HepG2 (cell line): ENCODE data around the gene SCO1. TPM values are rescaled to one million over a fixed set of nuclear protein-coding genes. Genes with fewer than 3 reads are reported as not detected.

Source experiments
- ATAC-seq: fragments of 200-7000 bp; cut with Tn5 transposase; 3 replicates; pipeline ENCODE4 v1.9.1; 2020; ENCODE audit warnings: mild to moderate bottlenecking, moderate library complexity
- BruUV-seq: library from RNA; stranded (reverse); fragments of 400-500 nt; replicated peaks from 2 replicates; lab custom pipeline; 2021; lab: Mats Ljungman, UMichigan
- CTCF ChIA-PET: fragments of 300-600 bp; formaldehyde crosslinking; extraction: SDS; loops from one replicate; lab custom pipeline; 2021; ENCODE audit warnings: low total read pairs, inconsistent platforms, low intra/inter-chr PET ratio; lab: Yijun Ruan, JAX
- POLR2A ChIA-PET: fragments of 350-600 bp; sonication (Branson Sonifier 250); formaldehyde crosslinking; loops from one replicate; lab custom pipeline; 2020; ENCODE audit warnings: antibody characterized with exemption, inconsistent platforms; lab: Yijun Ruan, JAX
- DNase-seq: peaks from one replicate; pipeline ENCODE4 v3.0.0-alpha.2; 2015; ENCODE audit warnings: low spot score
- FAIRE-seq: peaks from 3 replicates; lab custom pipeline; 2011; peaks lifted over from hg19 to GRCh38; lab: Jason Lieb, UNC
- H2AFZ ChIP-seq: one replicate; pipeline ENCODE4 v1.6.1; 2011; ENCODE audit warnings: low read length, inconsistent platforms
- H3K27ac ChIP-seq: fragments of 300-600 bp; 3 replicates; pipeline ENCODE4 v1.8.0; 2011; ENCODE audit warnings: mixed run types, mild to moderate bottlenecking, mixed read lengths, low read length, inconsistent platforms; ENCODE audit not compliant: insufficient read depth; ENCODE audit errors: extremely low read length
- H3K27me3 ChIP-seq, 2 experiments: fragments of 200-600 bp in 1 of 2; 2 replicates in 1 of 2; 3 replicates in 1 of 2; pipeline versions ENCODE4 v1.6.0 to v1.8.0; 2011; ENCODE audit warnings: low read length in 2 of 2, mild to moderate bottlenecking in 2 of 2, moderate library complexity in 2 of 2, inconsistent platforms in 1 of 2; ENCODE audit not compliant: insufficient read depth in 2 of 2, control insufficient read depth in 1 of 2
- H3K36me3 ChIP-seq, 2 experiments: fragments of 200-600 bp in 1 of 2; replicated peaks in 1 of 2; 2 replicates in 1 of 2; 3 replicates in 1 of 2; pipeline versions ENCODE4 v1.5.1 to v1.8.0; 2011; ENCODE audit warnings: low read length in 2 of 2, inconsistent platforms in 1 of 2; ENCODE audit not compliant: insufficient read depth in 2 of 2, control insufficient read depth in 1 of 2
- H3K4me1 ChIP-seq: 2 replicates; pipeline ENCODE4 v1.5.1; 2012; ENCODE audit warnings: low read length, inconsistent platforms; ENCODE audit not compliant: insufficient read depth
- H3K4me2 ChIP-seq: 2 replicates; pipeline ENCODE4 v1.6.0; 2011; ENCODE audit warnings: low read depth, low read length, inconsistent platforms
- H3K4me3 ChIP-seq, 3 experiments: fragments of 200-600 bp in 1 of 3; sonication (generic), shearing (Covaris generic) in 1 of 3; replicated peaks in 1 of 3; 2 replicates each; pipeline ENCODE4 v1.5.1; 2011 to 2016; ENCODE audit warnings: low read length in 3 of 3, inconsistent platforms in 2 of 3, low read depth in 2 of 3, mild to moderate bottlenecking in 2 of 3, control low read depth in 1 of 3, mixed read lengths in 1 of 3; ENCODE audit not compliant: insufficient read depth in 1 of 3
- H3K79me2 ChIP-seq: one replicate; pipeline ENCODE4 v1.6.1; 2011; ENCODE audit warnings: low read length, inconsistent platforms; ENCODE audit not compliant: insufficient read depth
- H3K9ac ChIP-seq: 2 replicates; pipeline ENCODE4 v1.6.0; 2011; ENCODE audit warnings: mild to moderate bottlenecking, low read depth, low read length, inconsistent platforms; ENCODE audit not compliant: insufficient read depth
- H3K9me3 ChIP-seq: 2 replicates; pipeline ENCODE4 v1.5.1; 2012; ENCODE audit warnings: mild to moderate bottlenecking, low read length
- H4K20me1 ChIP-seq: 2 replicates; pipeline ENCODE4 v1.6.0; 2011; ENCODE audit warnings: inconsistent platforms, mild to moderate bottlenecking, low read length, moderate library complexity; ENCODE audit not compliant: insufficient read depth
- AGO1 ChIP-seq: fragments of 200-400 bp; formaldehyde crosslinking; IDR thresholded peaks from 2 replicates; pipeline ENCODE4 v1.6.1; 2017; ENCODE audit warnings: mild to moderate bottlenecking, low read depth, low read length, moderate library complexity; ENCODE audit not compliant: poor library complexity, severe bottlenecking
- ATAD3A ChIP-seq: sonication (generic); formaldehyde crosslinking; IDR thresholded peaks from 2 replicates; pipeline ENCODE4 v1.4.0; 2020; ENCODE audit warnings: missing genetic modification reagents
- FOXA1 ChIP-seq, 2 experiments: fragments of 450-650 bp in 1 of 2; sonication (generic) in 1 of 2; formaldehyde crosslinking in 1 of 2; IDR thresholded peaks; 2 replicates each; pipeline versions ENCODE4 v1.4.0 to v1.6.1; 2016 to 2020; ENCODE audit warnings: missing genetic modification reagents in 1 of 2
- MIXL1 ChIP-seq: IDR thresholded peaks from 2 replicates; pipeline ENCODE4 v1.6.1; 2016
- NFKB2 ChIP-seq: sonication (generic); formaldehyde crosslinking; IDR thresholded peaks from 2 replicates; pipeline ENCODE4 v1.4.0; 2020; ENCODE audit warnings: missing genetic modification reagents, borderline replicate concordance
- PAF1 ChIP-seq: IDR thresholded peaks from 2 replicates; pipeline ENCODE4 v1.6.1; 2016; ENCODE audit warnings: missing genetic modification reagents, missing compliant biosample characterization
- PHF5A ChIP-seq: IDR thresholded peaks from one replicate; pipeline ENCODE4 v1.6.1; 2018; ENCODE audit warnings: low read depth, missing genetic modification reagents; ENCODE audit not compliant: unreplicated experiment
- RNF2 ChIP-seq: fragments of 450-650 bp; conservative IDR thresholded peaks from 2 replicates; pipeline ENCODE4 v1.6.1; 2016; ENCODE audit warnings: low read depth
- SMAD3 ChIP-seq: sonication (generic); formaldehyde crosslinking; IDR thresholded peaks from 2 replicates; pipeline ENCODE4 v1.4.0; 2020; ENCODE audit warnings: missing genetic modification reagents
- ZFAT ChIP-seq: sonication (generic); formaldehyde crosslinking; conservative IDR thresholded peaks from 2 replicates; pipeline ENCODE4 v1.8.1; 2023; ENCODE audit warnings: missing genetic modification reagents, inconsistent platforms
- ZNF563 ChIP-seq: sonication (generic); formaldehyde crosslinking; IDR thresholded peaks from 2 replicates; pipeline ENCODE4 v1.8.0; 2022; ENCODE audit warnings: mild to moderate bottlenecking, moderate library complexity, missing genetic modification reagents
- WGBS: methylation state at CpG from one replicate; pipeline ENCODE4 v1.1.6; 2017; ENCODE audit warnings: low lambda C conversion rate; 5-methylcytosine and 5-hydroxymethylcytosine counted together
- in situ Hi-C: cut with HindIII; loops from 2 replicates; pipeline ENCODE4 v1.10.0; 2017; ENCODE audit warnings: low pct_unique_long_range_greater_than_20kb; ENCODE audit not compliant: extremely low pct_ligation_motif_present
- intact Hi-C: fragments of 100-400 bp; cut with micrococcal nuclease; formaldehyde crosslinking; loops from one replicate; pipeline ENCODE4 v1.10.0; 2022; ENCODE audit not compliant: unreplicated experiment
- polyA plus RNA-seq, 8 experiments: library from polyadenylated mRNA; depleted of rRNA in 3 of 8; stranded (reverse) in 7 of 8; unstranded in 1 of 8; fragments of >200 nt; fragmentation: Illumina TruSeq in 4 of 8; extraction: Trizol in 4 of 8; gene quantifications; 2 replicates each; pipeline versions ENCODE4 v1.2.1 to v1.2.3, GENCODE V29; 2011 to 2016; ENCODE audit warnings: low read depth in 4 of 8, missing spikeins in 1 of 8, mixed read lengths in 1 of 8; ENCODE audit not compliant: insufficient read depth in 1 of 8
- total RNA-seq, 5 experiments: library from RNA; depleted of rRNA; stranded (reverse); fragments of >200 nt; fragmentation: Illumina TruSeq; extraction: Trizol; gene quantifications; 2 replicates each; pipeline ENCODE4 v1.2.3, GENCODE V29; 2016; ENCODE audit warnings: low read depth in 1 of 5
- TF ChIP-seq, protein P1 (sequence below): sonication (generic); formaldehyde crosslinking; IDR thresholded peaks from 2 replicates; pipeline ENCODE4 v1.9.0; 2021; ENCODE audit warnings: missing genetic modification reagents, borderline replicate concordance
- TF ChIP-seq, protein P2 (sequence below): sonication (generic); formaldehyde crosslinking; IDR thresholded peaks from 2 replicates; pipeline ENCODE4 v1.4.0; 2020; ENCODE audit warnings: missing genetic modification reagents
- TF ChIP-seq, protein P3 (sequence below): sonication (generic); formaldehyde crosslinking; IDR thresholded peaks from 2 replicates; pipeline ENCODE4 v1.5.1; 2020; ENCODE audit warnings: mild to moderate bottlenecking, missing genetic modification reagents, moderate library complexity

The SCO1 gene
- total and polyA plus RNA-seq, 2 of the 13 experiments (the other 11 are each of a cell fraction or from before 2014, with no cell fraction given) = 11.4 to 50.3 TPM

DNA sequence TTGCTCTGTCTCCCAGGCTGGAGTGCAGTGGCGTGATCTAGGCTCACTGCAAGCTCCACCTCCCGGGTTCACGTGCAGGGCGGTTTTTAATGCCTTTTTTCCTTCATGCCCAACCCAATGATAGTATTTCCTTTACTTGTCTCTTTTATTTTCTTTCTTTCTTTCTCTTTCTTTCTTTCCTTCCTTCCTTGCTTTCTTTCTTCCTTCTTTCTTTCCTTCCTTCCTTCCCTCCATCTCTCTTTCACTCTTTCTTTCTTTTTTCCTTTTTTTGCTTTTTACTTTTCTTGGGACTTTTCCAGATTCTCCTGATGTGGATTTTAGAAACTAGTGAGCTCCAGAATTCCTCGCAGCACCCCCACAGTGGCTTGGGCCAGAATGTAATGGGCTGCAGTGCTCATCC, 43.3 kb downstream of the SCO1 start:
- intact Hi-C loops (no loop called here), in situ Hi-C loops (no loop called here)
- CTCF ChIA-PET = no interaction called here
- ATAC-seq (no peak), DNase-seq (no peak), FAIRE-seq (no peak)
- Histone ChIP-seq H3K4me3 (no peak overlapping the region), H3K79me2 (no peaks in the 10 kb centered on the region), H3K9me3 (no peaks in the 10 kb centered on the region), H3K4me2 (no peak overlapping the region), H3K4me1 (no peaks in the 10 kb centered on the region), H3K27ac (no peak overlapping the region), H2AFZ (no peak overlapping the region), H3K27me3 (no peaks in the 10 kb centered on the region), H4K20me1 (no peaks in the 10 kb centered on the region), H3K36me3 (no peaks in the 10 kb centered on the region), H3K9ac (no peak overlapping the region)
- BruUV-seq = no TSS peak
- 92% methylated on average over 5 of the region's 5 CpGs for WGBS
- POLR2A ChIA-PET = no interaction called here
- TF ChIP-seq NFKB2 (CRISPR knock-in tag) (no peak), AGO1 (no peak), PHF5A (no peak), RNF2 (no peak), PAF1 (CRISPR knock-in tag) (no peak), ZFAT (CRISPR knock-in tag) (no peak), MIXL1 (CRISPR knock-in tag) (no peak), SMAD3 (CRISPR knock-in tag) (no peak), ATAD3A (CRISPR knock-in tag) (no peak), FOXA1 (IDR thresholded peaks at IDR 0.05) (no peak), FOXA1 (CRISPR knock-in tag; IDR thresholded peaks at IDR 0.05) (no peak), ZNF563 (CRISPR knock-in tag) (no peak)
- TF ChIP-seq, protein P1, sequence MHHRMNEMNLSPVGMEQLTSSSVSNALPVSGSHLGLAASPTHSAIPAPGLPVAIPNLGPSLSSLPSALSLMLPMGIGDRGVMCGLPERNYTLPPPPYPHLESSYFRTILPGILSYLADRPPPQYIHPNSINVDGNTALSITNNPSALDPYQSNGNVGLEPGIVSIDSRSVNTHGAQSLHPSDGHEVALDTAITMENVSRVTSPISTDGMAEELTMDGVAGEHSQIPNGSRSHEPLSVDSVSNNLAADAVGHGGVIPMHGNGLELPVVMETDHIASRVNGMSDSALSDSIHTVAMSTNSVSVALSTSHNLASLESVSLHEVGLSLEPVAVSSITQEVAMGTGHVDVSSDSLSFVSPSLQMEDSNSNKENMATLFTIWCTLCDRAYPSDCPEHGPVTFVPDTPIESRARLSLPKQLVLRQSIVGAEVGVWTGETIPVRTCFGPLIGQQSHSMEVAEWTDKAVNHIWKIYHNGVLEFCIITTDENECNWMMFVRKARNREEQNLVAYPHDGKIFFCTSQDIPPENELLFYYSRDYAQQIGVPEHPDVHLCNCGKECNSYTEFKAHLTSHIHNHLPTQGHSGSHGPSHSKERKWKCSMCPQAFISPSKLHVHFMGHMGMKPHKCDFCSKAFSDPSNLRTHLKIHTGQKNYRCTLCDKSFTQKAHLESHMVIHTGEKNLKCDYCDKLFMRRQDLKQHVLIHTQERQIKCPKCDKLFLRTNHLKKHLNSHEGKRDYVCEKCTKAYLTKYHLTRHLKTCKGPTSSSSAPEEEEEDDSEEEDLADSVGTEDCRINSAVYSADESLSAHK = no peak
- TF ChIP-seq, protein P2, sequence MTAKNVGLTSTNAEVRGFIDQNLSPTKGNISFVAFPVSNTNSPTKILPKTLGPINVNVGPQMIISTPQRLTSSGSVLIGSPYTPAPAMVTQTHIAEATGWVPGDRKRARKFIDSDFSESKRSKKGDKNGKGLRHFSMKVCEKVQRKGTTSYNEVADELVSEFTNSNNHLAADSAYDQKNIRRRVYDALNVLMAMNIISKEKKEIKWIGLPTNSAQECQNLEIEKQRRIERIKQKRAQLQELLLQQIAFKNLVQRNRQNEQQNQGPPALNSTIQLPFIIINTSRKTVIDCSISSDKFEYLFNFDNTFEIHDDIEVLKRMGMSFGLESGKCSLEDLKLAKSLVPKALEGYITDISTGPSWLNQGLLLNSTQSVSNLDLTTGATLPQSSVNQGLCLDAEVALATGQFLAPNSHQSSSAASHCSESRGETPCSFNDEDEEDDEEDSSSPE = no peak
- TF ChIP-seq, protein P3, sequence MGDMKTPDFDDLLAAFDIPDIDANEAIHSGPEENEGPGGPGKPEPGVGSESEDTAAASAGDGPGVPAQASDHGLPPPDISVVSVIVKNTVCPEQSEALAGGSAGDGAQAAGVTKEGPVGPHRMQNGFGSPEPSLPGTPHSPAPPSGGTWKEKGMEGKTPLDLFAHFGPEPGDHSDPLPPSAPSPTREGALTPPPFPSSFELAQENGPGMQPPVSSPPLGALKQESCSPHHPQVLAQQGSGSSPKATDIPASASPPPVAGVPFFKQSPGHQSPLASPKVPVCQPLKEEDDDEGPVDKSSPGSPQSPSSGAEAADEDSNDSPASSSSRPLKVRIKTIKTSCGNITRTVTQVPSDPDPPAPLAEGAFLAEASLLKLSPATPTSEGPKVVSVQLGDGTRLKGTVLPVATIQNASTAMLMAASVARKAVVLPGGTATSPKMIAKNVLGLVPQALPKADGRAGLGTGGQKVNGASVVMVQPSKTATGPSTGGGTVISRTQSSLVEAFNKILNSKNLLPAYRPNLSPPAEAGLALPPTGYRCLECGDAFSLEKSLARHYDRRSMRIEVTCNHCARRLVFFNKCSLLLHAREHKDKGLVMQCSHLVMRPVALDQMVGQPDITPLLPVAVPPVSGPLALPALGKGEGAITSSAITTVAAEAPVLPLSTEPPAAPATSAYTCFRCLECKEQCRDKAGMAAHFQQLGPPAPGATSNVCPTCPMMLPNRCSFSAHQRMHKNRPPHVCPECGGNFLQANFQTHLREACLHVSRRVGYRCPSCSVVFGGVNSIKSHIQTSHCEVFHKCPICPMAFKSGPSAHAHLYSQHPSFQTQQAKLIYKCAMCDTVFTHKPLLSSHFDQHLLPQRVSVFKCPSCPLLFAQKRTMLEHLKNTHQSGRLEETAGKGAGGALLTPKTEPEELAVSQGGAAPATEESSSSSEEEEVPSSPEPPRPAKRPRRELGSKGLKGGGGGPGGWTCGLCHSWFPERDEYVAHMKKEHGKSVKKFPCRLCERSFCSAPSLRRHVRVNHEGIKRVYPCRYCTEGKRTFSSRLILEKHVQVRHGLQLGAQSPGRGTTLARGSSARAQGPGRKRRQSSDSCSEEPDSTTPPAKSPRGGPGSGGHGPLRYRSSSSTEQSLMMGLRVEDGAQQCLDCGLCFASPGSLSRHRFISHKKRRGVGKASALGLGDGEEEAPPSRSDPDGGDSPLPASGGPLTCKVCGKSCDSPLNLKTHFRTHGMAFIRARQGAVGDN (CRISPR knock-in tag) = no peak
